ENCODE data around the gene ASB15.
A peak's percentile ranks its signal among the peaks of the same experiment; 100 is the strongest.
"Not testable (repeated sequence)": the region's sequence is repeated elsewhere in the genome, so short reads cannot be mapped to it uniquely, and the experiment has no call there.

Gene ASB15

DNA sequence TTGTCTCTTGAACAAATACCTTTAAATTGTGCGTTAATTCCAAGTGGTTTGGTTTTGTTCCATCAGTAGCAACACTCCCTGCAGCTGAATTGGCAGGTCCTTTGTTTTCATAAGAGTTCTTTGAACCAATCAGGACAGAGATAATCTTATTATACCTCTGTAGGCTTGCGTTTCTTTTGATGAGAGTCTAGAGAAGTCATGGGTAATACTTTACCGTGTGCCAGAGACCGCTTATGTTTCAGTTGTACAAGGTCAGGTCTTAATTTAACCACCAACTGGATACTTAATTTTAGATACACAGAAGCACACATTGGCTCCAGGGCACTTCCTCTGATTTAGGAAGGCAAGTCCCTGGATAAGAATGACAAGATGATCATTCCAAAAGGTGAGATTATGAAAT lies at the start of gene ASB15:
Gene ASB15, plus strand, starts transcription at position 292 of the 400 bp plus-strand sequence. CDS start 12,682 bp downstream, outside the sequence.
- DNase-seq = no peak

- not testable (repeated sequence) for DNase-seq
Observed at GRCh38 chr7:123552134-123552533, 49.5 kb upstream of the ASB15 start.

GRCh38 chr7:123552641-123553040 lies 49.0 kb upstream of the ASB15 start:
- DNase-seq = no peak

DNA sequence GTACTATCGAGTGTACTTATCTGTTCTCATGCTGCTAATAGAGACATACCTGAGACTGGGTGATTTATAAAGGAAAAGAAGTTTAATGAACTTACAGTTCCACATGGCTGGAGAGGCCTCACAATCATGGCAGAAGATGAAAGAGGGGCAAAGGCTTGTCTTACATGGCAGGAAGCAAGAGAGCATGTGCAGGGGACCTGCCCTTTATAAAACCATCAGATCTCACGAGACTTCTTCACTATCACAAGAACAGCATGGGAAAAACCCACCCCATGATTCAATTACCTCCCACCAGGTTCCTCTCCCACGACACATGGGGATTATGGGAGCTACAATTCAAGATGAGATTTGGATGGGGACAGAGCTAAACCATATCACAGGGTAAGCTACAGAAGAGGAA lies 48.5 kb upstream of the ASB15 start:
- DNase-seq = no peak

GRCh38 chr7:123555484-123555883 lies 46.1 kb upstream of the ASB15 start:
- DNase-seq = no peak

DNA sequence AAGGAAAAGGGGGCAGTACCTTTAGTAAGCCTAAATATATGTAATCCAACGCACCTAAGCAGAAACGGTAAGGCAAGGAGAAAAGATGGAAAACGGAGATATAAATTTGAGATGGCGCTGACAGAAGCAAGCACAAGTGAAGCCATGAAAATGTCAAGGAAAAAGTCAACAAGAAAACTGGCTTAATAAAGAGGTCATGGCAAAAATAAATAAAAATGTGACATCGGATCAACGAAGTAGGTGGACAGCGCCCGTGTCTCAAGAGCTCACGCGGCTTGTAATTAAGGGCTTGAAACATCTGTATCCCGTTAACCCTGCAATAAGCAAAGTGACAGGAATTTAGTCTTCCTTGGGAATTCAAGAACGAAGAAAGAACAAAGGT lies 44.6 kb upstream of the ASB15 start:
- DNase-seq = no peak

DNA sequence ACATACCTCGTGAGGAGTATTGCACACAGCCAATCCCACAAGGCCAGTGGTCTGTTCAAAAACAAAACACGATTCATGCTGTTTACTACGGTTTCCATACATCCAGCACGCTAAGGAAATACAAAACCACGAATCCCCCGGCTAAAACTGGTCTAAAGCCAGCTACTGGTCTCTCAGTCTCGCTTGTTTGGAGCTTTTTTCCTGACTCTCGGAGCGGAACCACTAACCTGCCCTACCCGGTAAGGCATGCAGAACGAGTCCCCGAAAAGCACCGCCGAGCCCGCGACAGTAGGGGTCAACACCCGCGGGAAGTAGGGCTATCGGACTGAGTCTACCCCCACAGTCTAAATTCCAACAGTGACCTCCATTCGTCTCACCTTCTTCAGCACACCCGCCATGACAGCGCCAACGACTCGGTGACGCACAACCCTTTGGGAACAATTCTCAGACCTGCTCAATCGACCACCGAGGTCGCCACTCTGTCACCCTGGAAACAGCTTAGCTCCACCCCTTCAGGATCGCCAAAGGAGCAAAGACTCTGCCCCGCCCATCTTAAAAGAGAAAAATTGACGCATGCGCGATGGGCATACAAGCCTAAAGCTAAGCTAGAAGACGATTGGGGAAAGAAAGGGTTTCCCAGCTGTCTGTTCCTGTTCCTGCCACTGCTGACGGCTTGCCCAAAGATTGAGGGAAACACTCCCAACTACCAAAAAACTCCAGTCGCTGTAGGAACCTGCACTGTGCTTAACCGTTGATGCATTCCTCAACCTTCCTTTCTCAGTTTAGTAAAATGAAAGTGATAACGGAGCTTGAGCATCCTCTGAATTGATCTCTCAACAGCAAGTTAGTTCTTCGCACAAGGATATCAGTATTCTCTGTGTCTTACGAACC lies 44.0 kb upstream of the ASB15 start, which contains the start of gene NDUFA5:
Gene NDUFA5, minus strand, starts transcription at position 421 of the 891 bp plus-strand sequence. Its CDS starts 23 bp downstream, at position 398.
- DNase-seq = peak; percentile 99

- DNase-seq = no peak
Observed at GRCh38 chr7:123558289-123558874, 43.2 kb upstream of the ASB15 start.

DNA sequence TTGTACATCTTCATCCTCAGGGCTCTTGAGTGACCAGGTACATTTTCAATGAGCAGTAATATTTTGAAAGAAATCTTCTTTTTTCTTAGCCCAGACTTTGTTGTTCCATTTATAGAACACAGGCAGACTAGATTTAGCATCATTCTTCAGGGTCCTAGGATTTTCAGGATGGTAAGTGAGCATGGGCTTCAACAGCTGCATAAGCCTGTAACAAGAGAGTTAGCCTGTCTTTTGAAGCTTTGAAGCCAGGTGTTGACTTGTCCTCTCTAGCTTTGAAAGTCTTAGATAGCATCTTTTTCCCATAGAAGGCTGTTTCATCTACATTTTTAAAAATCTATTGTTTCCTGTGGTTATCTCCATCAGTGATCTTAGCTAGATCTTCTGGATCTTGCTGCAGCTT lies 39.5 kb upstream of the ASB15 start:
- DNase-seq = no peak

DNA sequence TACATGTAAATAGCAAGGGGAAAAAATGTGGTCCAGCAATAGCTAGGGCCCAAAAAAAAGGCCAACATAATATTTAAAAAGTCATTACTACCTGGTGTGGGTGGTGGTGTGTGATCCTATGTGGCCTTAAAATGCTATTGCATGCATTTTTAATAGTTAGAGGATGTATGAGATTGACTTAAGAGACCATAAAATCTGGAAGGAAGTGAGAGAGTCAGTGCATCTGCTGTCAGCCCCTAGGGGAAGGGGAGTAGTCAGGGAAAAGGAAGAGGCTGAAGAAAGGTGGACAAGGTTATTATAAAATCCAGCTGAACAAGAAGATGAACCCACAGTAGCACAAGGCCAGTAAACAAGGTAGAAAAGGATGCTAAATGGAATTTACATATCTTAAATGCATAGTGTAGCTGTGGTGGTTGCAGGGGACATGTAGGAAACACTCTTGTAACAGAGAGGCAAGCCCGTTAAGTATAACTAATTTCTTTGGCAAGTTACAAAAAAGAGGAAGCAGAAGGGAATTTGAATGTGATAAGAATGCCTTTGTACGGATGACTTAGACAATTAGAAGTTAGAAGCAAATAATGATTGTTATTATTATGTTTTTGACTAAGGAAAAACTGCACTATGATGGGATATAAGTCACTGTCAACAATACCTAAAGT lies 32.1 kb upstream of the ASB15 start:
- no peak for DNase-seq

- no peak for DNase-seq
Observed at GRCh38 chr7:123570390-123571182, 31.0 kb upstream of the ASB15 start.

DNA sequence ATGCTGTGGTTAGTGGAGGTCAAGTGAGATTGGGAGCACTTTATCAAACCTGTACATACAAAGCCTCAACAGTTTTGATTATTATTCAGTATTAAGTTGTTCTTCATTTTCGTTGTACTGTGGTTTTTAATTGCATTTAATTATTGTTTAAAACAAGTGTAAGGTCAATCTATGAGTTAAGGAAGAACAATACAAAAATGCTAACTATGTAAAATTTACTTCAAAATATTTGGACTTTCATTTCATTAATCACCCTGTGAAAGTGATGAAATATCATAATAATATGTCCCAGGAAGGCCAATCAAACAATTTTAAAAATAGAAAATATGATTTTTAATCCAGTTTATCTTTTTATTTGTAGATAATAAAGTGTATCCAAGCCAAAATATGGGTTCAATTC lies 30.4 kb upstream of the ASB15 start:
- no peak for DNase-seq

DNA sequence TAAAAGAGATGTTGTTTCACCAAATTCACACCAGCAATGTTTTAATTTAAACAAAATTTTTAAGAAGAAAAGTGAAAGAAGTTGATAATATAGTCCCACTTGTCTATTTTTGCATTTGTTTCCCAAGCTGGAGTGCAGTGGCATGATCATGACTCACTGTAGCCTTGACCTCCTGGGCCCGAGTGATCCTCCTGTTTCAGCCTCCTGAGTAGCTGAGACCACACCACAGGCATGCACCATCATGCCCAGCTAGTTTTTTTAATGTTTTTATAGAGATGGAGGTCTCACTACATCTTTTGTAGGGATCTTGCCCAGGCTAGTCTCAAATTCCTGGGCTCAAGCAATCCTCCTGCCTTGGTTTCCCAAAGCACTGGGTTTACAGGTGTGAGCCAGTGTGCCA lies 29.9 kb upstream of the ASB15 start:
- DNase-seq = no peak

DNA sequence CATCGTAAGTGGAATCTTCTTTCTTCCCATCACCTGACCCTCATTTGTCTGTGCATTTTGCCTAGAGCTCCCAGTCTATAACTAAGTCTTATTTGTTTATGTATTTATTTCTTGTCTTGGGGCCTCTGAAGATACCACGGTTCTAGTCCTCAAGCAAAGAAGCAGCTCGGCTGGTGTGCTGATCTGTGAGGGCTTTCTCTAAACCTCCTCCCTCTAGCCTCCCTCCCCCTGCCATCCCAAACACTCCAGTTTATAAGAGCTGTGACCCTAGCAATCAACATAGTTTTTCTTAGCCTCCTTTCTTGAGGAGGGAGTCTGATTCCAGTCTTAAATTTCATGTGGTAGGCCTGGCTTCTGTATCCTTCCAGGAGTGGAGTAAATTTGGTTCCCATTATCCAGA lies 28.3 kb upstream of the ASB15 start:
- DNase-seq = no peak

DNA sequence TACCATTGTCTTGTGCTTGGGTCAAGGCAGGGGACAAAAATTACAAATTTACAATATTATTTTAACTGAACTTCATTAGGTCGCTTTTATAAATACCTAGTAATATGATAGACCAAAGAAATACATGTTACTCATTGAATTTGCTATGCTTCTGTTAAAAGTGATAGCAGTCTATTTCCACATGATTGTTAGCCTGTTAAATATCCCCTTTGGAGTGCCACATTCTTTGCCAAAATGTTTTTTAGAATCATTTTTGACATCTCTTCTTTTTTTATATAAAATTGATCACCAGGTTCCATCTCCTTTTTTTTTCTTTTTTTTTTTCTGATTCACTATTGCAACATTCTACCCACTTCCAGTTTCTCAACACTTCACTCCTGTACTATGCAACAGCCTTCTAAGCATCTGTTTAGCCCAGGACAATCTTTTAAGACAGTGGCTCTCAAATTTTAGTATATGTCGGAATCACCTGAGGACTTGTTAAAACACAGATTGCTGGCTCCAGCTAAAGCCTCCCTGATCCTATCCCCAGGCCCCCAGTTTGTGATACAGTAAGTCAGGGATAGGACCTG lies 27.6 kb upstream of the ASB15 start:
- no peak for DNase-seq

- DNase-seq = no peak
Observed at GRCh38 chr7:123579416-123579815, 22.2 kb upstream of the ASB15 start.

GRCh38 chr7:123580406-123581161 lies 21.0 kb upstream of the ASB15 start:
- DNase-seq = peak; percentile 33

DNA sequence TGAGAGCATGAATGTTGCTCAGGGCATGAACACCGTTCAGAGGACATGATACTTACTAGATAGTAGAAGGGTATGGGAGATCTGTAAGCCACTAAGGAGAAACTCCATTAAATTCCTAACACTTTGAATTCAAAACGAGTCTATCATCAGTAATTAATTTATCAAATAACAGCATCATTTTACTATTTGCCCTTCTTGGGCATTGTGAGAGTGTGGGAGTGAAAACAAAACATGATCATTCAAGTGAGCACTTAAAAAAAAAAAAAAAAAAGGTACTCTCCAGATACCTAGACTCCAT lies 20.5 kb upstream of the ASB15 start:
- no peak for DNase-seq

GRCh38 chr7:123583821-123584220 lies 17.8 kb upstream of the ASB15 start:
- DNase-seq = no peak

GRCh38 chr7:123588376-123588775 lies 13.2 kb upstream of the ASB15 start:
- no peak for DNase-seq

GRCh38 chr7:123594813-123595241 lies 6.8 kb upstream of the ASB15 start:
- no peak for DNase-seq

DNA sequence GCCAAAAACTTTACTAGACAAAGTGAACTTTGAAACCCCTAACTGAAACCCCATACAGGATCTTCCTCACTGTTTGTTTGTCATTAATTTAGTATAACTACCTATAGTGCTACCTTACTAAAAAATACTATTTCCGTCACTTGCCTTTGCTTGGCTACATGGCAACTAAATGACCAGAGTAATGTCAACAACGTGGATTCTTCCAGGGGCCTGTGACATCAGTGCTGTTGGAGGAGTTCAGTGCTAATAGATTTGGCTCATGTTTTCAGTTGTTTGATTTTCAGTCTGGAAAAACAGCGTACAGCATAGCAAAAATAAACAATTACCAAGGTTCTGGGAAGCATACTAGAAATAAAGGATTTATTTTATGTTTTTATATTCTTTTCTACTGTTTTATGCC lies 3.0 kb upstream of the ASB15 start:
- DNase-seq = no peak

Measured in kidney glomerular epithelial cell (primary cell).